Retinal pigment epithelial cell (primary cell): ENCODE measurements around the gene PDPR.
"Not testable (repeated sequence)": the region's sequence is repeated elsewhere in the genome, so short reads cannot be mapped to it uniquely, and the experiment has no call there.

Experiments
- DNase-seq: peaks from one replicate; pipeline ENCODE4 v3.0.0-alpha.2; 2010; ENCODE audit warnings: low read depth
- H3K4me3 ChIP-seq: 2 replicates; pipeline ENCODE4 v1.5.1; 2011; ENCODE audit warnings: mild to moderate bottlenecking, low read length, control low read depth, moderate library complexity

Gene PDPR

DNA sequence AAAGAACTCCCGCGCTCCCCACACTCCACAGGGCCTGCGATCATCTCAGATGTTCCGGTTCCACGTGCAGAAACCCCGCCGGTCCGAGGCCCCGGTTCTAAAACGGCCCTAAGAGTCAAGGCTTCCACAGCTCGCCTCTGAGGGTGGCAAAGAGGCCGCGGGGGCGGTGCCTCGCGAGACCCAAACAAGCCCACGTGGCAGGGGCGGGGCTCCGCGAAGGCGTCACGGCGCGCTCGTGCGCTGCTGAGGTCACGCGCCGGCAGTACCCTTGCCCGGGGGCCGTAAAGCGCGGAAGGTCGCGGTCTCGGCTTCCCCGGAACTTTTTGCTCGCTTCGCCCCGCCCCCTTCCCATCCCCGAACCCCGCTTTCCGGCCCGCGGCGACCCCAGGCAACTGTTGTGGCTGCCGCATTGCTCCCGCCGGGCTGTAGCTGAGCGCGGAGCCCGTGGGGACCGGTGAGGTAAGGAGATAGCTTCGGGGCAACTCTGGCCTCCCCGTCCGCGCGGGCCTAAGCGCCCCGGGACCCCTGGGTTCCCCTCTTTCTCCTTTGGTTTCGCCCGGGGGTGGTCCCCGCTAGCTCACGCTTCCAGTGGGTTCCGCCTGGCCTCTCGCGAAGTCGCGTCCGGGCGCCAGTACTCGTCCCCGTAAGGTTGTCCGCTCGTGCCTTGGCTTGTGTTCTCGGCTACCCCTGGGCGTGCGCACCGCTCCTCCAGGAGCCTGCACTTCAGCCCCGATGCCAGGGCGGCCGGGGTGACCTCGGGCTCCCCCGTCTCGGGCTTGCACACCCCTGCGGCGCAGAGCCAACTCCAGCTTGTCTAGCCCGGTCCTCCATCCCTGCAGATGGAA is at the start of gene PDPR:
PDPR (plus strand) TSS at position 351 of the 845 bp plus-strand sequence. CDS start 6,161 bp downstream, outside the sequence.
- peak within 1 kb of the TSS; percentile 72 for H3K4me3 ChIP-seq
- DNase-seq = peak; percentile 55

DNA sequence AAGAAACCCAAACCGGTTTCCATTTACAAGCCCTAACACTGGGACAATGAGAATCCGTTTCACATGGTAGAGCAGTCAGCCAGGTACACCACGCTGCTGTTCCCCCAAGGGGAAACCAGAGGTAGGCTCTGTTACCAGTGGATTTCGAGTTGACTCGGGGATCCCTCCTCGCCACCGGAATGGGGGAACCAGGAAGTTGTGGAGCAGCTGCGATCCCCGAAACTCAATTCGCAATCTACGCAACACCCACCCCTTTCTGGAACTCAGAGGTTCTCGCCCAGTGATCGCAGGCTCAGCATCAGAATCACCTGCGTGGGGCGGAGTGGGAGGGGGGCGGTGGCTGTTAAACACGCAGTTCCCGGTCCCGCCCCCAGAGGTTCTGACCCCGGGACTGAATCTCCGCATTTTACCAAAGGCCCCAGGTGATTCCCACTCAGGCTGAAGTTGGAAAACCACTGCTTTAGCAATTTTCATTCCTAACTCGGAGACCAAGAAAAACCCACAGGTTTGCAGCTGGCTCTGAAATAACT is 49.2 kb upstream of the PDPR start:
- not testable (repeated sequence) for DNase-seq
- peak overlapping the region; percentile 70 for H3K4me3 ChIP-seq

DNA sequence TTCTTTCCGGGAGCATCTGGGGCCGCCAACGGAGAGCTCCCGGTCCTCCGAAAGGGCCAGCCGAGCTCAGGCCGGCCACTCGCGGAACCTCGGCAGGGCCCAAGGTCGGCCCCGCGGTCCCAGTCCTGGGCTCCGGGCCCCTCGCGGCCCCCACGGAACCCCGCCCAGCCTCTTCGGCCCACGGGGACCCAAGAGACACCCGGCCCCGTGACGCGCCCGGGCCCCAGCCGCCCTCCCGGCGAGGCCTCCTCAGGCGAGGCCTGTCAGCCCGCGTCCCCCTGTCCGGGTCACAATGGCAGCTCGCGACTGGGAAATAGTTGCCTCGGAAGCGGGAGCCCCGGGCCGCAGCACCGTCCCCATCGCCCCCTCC is 48.8 kb upstream of the PDPR start:
- not testable (repeated sequence) for DNase-seq
- H3K4me3 ChIP-seq = peak overlapping the region; percentile 70

DNA sequence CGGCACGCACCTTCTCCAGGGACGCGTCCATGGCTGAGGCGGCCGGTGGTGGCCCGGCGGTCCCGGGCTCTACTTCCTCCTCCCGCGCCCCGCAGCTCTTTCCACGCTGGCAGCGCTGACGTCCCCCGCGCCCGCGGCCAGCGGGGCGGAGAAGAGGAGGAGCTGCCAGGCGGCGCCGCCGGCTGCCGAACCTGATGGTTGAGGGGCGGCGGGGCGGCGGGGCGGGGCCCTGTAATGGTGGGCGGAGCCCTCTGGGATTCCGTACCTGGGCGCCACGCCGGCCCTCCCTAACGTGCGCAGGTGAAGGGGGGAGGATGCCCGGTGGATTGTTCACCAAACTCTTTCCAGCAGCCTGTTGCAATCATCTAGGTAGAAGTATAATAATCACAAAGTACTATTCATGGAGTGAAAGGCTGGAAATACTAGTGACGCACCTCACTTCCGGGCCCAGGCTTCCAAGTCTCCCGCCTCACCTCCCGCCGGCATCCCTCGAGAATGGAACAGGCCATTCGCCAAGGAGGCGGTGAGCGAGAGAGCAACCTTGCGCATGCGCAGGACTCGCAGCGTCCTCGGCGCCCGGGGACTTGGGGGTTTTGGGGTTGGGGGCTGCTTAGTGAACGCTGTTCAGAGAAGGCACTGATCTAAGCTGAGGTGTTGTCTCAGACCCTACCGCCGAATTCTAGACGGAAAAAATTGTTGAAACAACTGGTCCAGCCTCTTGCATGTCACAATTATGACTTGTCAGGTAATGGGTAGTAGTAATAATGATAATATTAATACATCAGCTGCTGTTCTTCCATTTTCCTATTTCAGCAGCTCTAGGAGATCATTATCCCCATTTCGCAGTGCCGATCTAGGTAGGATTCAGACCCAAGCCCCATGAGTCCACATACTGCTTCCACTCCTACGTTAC is 48.1 kb upstream of the PDPR start:
- H3K4me3 ChIP-seq = peak overlapping the region; percentile 70
- DNase-seq = peak; percentile 39

DNA sequence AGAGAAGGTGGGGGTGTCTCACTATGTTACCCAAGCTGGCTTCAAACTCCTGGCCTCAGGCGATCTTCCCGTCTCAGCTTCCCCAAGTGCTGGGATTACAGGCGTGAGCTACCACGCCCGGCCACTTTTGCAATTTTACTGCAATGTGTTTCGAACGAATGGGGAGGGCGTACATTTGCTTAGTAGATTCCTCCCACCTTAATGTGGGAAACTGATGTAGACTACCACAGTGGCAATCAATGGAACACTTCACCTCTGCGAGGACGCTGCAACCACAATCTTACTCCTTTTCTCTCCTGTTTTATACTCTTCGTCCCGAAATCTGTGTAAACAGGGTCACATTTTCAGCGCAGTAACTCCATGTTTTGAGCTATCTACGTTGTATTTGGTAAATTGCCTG is 47.4 kb upstream of the PDPR start:
- DNase-seq = not testable (repeated sequence)

DNA sequence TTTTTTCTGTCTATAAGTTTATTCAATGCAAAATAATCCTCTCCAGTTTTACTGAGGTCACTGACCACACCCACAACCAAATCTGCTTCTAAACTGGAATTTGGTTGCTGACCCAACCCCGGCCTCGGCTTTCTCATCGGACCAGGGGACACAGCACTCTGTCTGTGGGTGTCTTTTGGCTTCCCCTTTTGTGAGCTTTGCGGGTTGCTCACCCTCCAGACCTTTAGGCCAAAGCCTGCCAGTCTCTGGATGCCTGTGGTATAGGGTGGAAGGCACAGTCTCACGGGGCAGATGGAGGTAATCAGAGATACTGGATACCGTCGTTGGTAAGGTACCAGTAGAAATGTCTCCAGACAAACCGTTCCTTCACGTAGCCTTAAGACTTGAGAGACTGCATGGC is 35.1 kb upstream of the PDPR start:
- not testable (repeated sequence) for H3K4me3 ChIP-seq, DNase-seq

More for the DNA sequence above, 47.4 kb upstream of the PDPR start:
- H3K4me3 ChIP-seq = peak overlapping the region; percentile 15

DNA sequence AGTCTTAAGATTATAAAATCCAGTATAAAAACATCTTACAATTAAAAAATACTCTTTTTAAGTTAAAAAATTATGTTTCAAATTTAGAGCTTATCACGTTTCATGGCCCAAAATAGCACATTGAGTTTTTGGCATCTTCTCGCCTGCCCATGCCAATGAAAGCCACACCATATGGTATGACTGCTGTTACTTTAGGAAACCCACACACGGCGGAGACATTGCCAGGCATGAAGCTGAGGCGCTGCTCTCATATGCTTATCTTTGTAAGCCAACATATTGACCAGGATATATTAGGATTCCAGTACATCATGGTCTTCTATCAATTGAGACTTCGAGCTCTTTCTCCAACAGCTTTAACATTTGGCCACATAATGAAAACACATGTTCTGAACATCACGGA is 32.9 kb upstream of the PDPR start:
- not testable (repeated sequence) for H3K4me3 ChIP-seq, DNase-seq

DNA sequence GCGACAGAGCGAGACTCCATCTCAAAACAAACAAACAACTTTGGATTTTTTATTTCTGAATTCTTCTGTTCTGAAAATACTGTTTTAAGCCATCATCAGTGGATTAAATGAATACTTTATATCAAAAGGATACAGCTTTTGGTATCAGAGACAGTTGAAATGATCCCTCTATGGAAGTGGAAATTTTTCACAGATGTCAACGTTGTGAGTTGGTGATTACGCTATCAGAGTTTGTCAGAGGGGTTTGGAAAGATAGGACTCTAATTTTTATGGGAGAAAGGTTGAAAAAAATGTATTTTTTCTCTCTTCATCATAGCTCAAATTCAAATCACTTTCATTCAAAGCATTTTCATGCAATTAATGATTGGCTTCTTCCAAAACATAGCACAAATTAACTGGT is 30.2 kb upstream of the PDPR start:
- not testable (repeated sequence) for DNase-seq

DNA sequence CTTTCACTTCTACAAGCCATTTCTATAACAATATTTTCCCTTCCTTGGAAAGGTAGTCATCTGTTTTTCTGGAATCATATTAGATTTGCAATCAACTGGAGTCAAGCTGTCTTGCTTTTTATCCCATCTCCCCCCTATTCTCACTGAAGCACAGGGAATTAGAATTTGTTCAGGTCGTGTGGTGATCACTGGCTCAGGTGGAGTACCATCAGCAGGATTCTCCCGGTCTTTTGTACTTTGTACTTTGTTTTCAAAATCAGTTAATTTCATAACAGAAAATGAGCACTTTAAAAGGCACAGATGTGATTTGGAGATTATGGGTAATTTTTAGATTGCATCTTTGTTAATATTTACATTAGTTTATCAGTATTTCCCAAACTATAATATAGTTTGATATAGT is 26.0 kb upstream of the PDPR start:
- DNase-seq, H3K4me3 ChIP-seq: not testable (repeated sequence)

More for the DNA sequence above, 30.2 kb upstream of the PDPR start:
- not testable (repeated sequence) for H3K4me3 ChIP-seq

DNA sequence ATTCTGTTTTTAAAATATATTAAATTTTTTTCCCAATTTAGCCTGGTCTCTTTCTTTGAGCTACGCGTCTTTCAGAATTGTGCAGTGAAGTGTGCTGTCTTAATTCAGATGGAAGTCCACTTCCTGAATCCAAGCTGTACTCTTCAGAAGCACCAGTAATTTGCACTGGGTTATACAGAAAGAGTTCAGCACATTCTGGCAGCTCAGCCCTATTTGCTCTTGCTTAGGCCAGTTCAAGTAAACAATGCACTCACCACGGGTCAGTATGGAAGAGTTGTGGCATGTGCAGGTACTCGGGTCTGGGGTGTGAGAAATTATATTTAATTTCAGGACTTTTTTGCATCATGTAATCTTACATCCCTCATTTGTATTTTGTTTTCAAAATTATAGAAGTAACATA is 25.3 kb upstream of the PDPR start:
- not testable (repeated sequence) for DNase-seq

DNA sequence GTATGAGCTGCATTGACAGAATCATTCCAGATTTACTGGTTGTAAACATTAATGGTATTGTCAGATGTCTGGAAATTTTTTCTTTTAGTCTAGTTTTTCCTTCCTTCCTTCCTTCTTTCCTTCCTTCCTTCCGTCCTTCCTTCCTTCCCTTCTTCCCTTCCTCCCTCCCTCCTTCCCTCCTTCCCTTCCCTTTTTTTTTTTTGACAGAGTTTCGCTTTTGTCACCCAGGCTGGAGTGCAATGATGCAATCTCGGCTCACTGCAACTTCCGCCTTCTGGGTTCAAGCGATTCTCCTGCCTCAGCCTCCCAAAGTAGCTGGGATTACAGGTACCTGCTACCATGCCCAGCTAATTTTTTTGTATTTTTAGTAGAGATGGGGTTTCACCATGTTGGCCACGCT is 24.8 kb upstream of the PDPR start:
- DNase-seq, H3K4me3 ChIP-seq: not testable (repeated sequence)

More for the DNA sequence above, 25.3 kb upstream of the PDPR start:
- not testable (repeated sequence) for H3K4me3 ChIP-seq

DNA sequence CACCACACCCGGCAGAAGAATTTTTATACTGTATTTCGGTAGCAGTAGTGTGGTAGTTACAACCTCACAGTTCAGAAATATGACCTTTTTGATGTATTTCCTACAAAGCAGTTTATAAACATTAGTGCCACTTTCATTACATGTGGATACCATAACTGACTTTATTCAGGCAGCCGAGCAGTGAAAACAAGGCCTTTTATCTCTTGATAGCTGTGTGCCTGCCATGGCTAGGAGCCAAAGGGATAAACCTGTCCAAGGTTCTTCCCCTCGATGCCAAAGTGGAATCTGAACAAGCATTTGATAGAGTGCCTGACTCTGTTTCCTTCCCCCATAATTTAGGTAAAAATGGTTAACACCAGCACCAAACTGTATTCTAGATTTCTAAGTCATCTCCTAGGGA is 23.0 kb upstream of the PDPR start:
- DNase-seq, H3K4me3 ChIP-seq: not testable (repeated sequence)

DNA sequence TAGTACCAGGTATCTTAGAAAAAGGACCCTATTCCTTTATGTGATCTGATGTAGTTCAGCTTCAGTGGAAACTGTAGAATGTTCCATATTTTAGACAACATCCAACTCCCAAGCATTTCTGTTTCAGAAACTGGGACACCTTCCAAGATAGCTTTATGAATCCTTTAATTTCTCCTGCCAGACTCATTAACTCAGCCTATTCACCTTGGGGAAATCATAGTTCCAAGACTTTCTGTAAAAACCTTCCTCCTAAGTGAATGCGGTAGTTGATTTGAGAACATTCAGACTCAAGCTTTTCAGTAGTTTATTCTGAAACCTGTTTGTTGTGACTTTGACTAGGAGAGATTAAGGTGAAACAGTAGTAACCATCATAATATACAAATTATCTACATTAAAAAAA is 20.0 kb upstream of the PDPR start:
- DNase-seq, H3K4me3 ChIP-seq: not testable (repeated sequence)

DNA sequence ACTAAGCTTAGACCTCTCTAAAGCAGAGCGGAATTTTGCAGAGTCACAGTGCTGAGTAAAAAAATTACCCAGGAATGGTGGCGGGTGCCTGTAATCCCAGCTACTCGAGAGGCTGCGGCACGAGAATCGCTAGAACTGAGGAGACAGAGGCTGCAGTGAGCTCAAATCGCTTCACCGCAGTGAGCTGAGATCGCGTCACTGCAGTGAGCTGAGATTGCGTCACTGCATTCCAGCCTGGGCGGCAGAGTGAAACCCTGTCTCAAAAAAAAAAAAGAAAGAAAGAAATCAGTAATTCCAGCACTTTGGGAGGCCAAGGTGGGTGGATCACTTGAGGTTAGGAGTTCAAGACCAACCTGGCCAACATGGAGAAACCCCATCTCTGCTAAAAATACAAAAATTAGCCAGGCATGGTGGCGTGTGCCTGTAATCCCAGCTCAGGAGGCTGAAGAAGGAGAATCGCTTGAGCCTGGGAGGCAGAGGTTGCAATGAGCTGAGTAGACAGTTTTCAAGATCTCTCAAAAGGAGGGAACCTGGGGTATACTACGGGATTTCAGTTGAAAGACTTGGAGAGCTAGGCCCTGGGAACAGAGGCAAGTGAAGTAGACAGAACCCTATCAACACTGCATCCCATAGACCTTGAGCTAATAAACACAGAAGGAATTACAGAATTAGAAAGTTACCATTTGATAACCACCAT is 4.4 kb upstream of the PDPR start:
- DNase-seq, H3K4me3 ChIP-seq: not testable (repeated sequence)

DNA sequence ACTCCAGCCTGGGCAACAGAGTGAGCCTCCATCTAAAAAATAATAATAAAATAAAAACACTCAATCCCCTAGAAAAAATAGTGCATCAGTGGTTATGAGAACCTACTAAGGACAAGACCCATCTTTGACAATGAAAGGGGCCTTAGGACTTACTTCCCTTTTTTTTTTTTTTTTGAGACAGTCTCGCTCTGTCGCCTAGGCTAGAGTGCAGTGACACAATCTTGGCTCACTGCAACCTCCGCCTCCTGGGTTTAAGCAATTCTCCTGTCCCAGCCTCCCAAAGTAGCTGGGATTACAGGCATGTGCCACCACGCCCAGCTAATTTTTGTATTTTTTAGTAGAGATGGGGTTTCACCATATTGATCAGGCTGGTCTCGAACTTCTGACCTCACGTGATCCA is 2.0 kb upstream of the PDPR start:
- not testable (repeated sequence) for DNase-seq, H3K4me3 ChIP-seq

DNA sequence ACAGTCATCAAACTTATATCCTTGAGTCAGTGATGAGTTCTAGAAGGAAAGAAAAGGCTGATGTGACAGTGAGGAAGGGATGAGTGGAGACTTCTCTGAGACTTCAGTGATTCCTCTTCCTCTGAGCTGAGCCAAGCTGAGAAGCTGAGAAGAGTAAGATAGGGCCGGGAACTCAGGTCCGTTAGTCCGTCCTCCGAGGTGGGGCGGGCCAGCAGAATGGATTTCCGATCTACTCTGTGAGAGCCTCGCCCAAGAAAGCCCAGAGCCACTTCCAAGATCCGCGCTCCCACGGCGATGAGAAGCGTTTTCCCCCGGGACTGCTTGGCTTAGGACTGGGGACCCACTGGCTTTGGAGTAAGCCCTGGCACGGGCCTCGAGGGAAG is 542 bp upstream of the PDPR start:
- not testable (repeated sequence) for DNase-seq
- peak overlapping the region; percentile 72 for H3K4me3 ChIP-seq

DNA sequence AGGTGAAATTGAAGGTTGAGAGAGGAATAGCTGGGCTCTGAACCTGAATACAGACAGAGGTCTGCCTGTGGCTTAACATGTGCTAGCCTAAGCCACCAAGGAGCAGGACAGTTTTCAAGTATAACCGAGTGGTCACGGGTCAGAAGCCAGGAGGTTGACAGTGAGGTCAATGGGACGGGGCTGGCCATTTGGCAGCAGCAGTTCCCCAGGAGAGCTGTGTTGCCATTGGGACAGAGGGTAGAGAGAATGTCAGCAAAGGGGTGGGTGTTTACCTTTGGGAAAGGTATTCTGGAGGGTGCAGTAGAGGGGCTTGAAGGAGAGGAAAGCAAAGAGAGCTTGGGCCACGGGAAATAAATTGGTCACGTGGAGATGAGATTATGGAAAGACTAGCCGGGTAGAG is 4.2 kb downstream of the PDPR start:
- not testable (repeated sequence) for DNase-seq, H3K4me3 ChIP-seq

DNA sequence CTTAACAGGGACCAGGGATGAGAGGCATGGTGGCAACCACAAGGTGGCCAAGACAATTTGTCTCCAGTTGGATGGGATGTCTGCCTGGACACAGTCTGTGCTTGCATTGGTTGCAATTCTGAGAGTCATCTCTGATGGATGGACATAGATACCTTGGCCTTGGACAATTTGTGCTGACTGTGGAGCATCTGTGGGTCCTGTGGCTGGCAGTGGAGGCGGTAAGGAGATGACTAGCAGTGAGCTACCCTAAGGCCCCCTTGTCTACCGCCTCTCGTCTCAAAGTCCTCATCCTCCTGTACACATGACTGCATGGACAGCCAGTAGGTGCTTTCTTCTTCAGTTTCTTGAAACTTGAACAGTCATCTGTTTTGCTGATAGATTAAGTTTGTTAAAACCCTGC is 4.6 kb downstream of the PDPR start:
- H3K4me3 ChIP-seq, DNase-seq: not testable (repeated sequence)

DNA sequence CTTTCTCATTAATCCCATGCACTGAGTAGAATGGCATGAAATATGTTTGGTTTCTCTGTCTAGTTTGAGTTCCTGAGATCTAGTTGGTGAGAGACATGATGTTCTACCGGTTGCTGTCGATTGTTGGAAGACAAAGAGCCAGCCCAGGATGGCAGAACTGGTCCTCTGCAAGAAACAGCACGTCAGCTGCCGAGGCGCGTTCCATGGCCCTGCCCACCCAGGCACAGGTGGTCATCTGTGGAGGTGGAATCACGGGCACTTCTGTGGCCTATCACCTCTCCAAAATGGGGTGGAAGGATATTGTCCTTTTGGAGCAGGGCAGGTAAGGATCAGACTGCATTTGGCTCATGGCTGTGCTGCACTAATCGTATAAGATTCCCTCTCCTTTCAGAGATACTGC is 6.3 kb downstream of the PDPR start:
- H3K4me3 ChIP-seq, DNase-seq: not testable (repeated sequence)
